K562 (cell line): ENCODE data around the gene VDR. TPM values are rescaled to one million over a fixed set of nuclear protein-coding genes. Genes with fewer than 3 reads are reported as not detected.

Source experiments
- ARHGAP35 ChIP-seq: fragments of 450-650 bp; IDR thresholded peaks from 2 replicates; pipeline ENCODE4 v1.6.1; 2018; ENCODE audit not compliant: partially characterized antibody
- ESRRA ChIP-seq: fragments of 450-650 bp; IDR thresholded peaks from 2 replicates; pipeline ENCODE4 v1.6.1; 2014; ENCODE audit warnings: low read depth, mild to moderate bottlenecking, moderate library complexity, borderline replicate concordance
- ETV1 ChIP-seq: fragments of 450-650 bp; conservative IDR thresholded peaks from 2 replicates; pipeline ENCODE4 v1.6.1; 2016; ENCODE audit warnings: missing genetic modification characterization, control low read depth, low read depth, missing compliant biosample characterization
- FOXK2 ChIP-seq, 2 experiments: fragments of 450-650 bp; IDR thresholded peaks in 1 of 2; conservative IDR thresholded peaks in 1 of 2; 2 replicates each; pipeline ENCODE4 v1.6.1; 2016; ENCODE audit warnings: low read depth in 2 of 2, mild to moderate bottlenecking in 1 of 2
- GABPA ChIP-seq: fragments of 200-800 bp; sonication (Bioruptor generic); conservative IDR thresholded peaks from 2 replicates; pipeline ENCODE4 v1.6.1; 2016; ENCODE audit warnings: low read depth, missing genetic modification characterization, missing compliant biosample characterization
- GTF2E2 ChIP-seq: fragments of 200-800 bp; sonication (Bioruptor generic); IDR thresholded peaks from 2 replicates; pipeline ENCODE4 v1.6.1; 2016; ENCODE audit warnings: missing genetic modification characterization, missing compliant biosample characterization
- RCOR1 ChIP-seq, 2 experiments: IDR thresholded peaks; 2 replicates each; pipeline ENCODE4 v1.6.1; 2012; ENCODE audit warnings: low read depth in 2 of 2, low read length in 2 of 2, borderline replicate concordance in 1 of 2, improper control_type of control experiment in 1 of 2
- RNF2 ChIP-seq: sonication (generic); IDR thresholded peaks from 2 replicates; pipeline ENCODE4 v1.6.1; 2016
- SMARCA4 ChIP-seq: fragments of 450-650 bp; IDR thresholded peaks from 2 replicates; pipeline ENCODE4 v1.6.1; 2016
- SMARCE1 ChIP-seq: fragments of 450-650 bp; IDR thresholded peaks from 2 replicates; pipeline ENCODE4 v1.7.1; 2016; ENCODE audit warnings: mild to moderate bottlenecking
- TCFL5 ChIP-seq: fragments of 250-450 bp; sonication (Bioruptor Pico); conservative IDR thresholded peaks from 2 replicates; pipeline ENCODE4 v1.6.1; 2021; ENCODE audit warnings: mild to moderate bottlenecking, moderate library complexity, matching md5 sums
- ZNF133 ChIP-seq: fragments of 250-450 bp; sonication (Bioruptor Pico); IDR thresholded peaks from 2 replicates; pipeline ENCODE4 v1.4.0; 2020; ENCODE audit warnings: mild to moderate bottlenecking
- polyA plus RNA-seq, 8 experiments: library from polyadenylated mRNA; depleted of rRNA in 4 of 8; stranded (reverse) in 5 of 8; unstranded in 3 of 8; fragments of >200 nt; fragmentation: Nextera tagmentation in 2 of 8; fragmentation: Illumina TruSeq in 1 of 8; extraction: Ambion mirVana in 2 of 8; extraction: Trizol in 1 of 8; gene quantifications; 2 replicates each; pipeline versions ENCODE4 v1.2.1 to v1.2.3, GENCODE V29; 2011 to 2014; ENCODE audit warnings: inconsistent platforms in 1 of 8, missing spikeins in 1 of 8
- total RNA-seq, 7 experiments: library from RNA; depleted of rRNA in 6 of 7; stranded (reverse); fragments of >200 nt in 6 of 7; fragmentation: Illumina TruSeq in 2 of 7; extraction: Trizol in 2 of 7; gene quantifications; 2 replicates each; pipeline versions ENCODE4 v1.2.1 to v1.2.3, GENCODE V29; 2011 to 2021; ENCODE audit warnings: low replicate concordance in 1 of 7
- TF ChIP-seq, protein P1 (sequence below): fragments of 450-650 bp; IDR thresholded peaks from 2 replicates; pipeline ENCODE4 v1.6.1; 2016; ENCODE audit warnings: mild to moderate bottlenecking, moderate library complexity
- TF ChIP-seq, protein P2 (sequence below): sonication (generic); formaldehyde crosslinking; IDR thresholded peaks from 2 replicates; pipeline ENCODE4 v1.9.0; 2022; ENCODE audit warnings: mild to moderate bottlenecking, missing genetic modification reagents
- TF ChIP-seq, protein P3 (sequence below): fragments of 450-650 bp; IDR thresholded peaks from 2 replicates; pipeline ENCODE4 v1.6.1; 2014; ENCODE audit warnings: low read depth, mild to moderate bottlenecking, moderate library complexity, borderline replicate concordance

Gene VDR
- total and polyA plus RNA-seq, 9 of the 15 experiments (the other 6 are each of a cell fraction or from before 2014, with no cell fraction given): 0.61 to 4.8 (median 2.0) TPM

DNA sequence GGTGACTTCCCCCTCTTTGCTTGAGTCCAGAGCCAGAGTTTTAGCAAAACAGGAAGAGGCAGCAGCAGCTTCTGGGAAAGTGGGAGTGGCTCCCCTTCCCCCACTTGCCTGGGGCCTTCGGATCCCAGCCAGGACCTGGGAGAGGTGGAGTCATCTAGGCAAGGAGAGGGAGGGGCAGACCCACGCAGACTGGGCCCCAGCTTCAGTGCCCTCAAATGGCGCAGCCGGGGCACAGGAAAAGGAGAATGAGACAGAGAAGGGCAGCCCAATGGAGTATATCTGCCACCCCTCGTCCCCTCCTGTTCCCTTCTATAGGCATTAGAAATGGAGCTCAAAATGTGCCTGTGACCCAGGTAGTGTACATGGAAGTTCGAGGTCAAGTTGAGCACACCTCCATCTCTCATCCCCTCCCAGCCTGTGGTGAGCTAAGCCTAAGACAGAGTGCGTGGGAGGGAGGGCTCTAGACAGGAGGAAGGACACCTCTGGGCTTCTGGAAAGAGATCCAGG lies 75.8 kb downstream of the VDR start (continued):
- TF ChIP-seq, protein P1, sequence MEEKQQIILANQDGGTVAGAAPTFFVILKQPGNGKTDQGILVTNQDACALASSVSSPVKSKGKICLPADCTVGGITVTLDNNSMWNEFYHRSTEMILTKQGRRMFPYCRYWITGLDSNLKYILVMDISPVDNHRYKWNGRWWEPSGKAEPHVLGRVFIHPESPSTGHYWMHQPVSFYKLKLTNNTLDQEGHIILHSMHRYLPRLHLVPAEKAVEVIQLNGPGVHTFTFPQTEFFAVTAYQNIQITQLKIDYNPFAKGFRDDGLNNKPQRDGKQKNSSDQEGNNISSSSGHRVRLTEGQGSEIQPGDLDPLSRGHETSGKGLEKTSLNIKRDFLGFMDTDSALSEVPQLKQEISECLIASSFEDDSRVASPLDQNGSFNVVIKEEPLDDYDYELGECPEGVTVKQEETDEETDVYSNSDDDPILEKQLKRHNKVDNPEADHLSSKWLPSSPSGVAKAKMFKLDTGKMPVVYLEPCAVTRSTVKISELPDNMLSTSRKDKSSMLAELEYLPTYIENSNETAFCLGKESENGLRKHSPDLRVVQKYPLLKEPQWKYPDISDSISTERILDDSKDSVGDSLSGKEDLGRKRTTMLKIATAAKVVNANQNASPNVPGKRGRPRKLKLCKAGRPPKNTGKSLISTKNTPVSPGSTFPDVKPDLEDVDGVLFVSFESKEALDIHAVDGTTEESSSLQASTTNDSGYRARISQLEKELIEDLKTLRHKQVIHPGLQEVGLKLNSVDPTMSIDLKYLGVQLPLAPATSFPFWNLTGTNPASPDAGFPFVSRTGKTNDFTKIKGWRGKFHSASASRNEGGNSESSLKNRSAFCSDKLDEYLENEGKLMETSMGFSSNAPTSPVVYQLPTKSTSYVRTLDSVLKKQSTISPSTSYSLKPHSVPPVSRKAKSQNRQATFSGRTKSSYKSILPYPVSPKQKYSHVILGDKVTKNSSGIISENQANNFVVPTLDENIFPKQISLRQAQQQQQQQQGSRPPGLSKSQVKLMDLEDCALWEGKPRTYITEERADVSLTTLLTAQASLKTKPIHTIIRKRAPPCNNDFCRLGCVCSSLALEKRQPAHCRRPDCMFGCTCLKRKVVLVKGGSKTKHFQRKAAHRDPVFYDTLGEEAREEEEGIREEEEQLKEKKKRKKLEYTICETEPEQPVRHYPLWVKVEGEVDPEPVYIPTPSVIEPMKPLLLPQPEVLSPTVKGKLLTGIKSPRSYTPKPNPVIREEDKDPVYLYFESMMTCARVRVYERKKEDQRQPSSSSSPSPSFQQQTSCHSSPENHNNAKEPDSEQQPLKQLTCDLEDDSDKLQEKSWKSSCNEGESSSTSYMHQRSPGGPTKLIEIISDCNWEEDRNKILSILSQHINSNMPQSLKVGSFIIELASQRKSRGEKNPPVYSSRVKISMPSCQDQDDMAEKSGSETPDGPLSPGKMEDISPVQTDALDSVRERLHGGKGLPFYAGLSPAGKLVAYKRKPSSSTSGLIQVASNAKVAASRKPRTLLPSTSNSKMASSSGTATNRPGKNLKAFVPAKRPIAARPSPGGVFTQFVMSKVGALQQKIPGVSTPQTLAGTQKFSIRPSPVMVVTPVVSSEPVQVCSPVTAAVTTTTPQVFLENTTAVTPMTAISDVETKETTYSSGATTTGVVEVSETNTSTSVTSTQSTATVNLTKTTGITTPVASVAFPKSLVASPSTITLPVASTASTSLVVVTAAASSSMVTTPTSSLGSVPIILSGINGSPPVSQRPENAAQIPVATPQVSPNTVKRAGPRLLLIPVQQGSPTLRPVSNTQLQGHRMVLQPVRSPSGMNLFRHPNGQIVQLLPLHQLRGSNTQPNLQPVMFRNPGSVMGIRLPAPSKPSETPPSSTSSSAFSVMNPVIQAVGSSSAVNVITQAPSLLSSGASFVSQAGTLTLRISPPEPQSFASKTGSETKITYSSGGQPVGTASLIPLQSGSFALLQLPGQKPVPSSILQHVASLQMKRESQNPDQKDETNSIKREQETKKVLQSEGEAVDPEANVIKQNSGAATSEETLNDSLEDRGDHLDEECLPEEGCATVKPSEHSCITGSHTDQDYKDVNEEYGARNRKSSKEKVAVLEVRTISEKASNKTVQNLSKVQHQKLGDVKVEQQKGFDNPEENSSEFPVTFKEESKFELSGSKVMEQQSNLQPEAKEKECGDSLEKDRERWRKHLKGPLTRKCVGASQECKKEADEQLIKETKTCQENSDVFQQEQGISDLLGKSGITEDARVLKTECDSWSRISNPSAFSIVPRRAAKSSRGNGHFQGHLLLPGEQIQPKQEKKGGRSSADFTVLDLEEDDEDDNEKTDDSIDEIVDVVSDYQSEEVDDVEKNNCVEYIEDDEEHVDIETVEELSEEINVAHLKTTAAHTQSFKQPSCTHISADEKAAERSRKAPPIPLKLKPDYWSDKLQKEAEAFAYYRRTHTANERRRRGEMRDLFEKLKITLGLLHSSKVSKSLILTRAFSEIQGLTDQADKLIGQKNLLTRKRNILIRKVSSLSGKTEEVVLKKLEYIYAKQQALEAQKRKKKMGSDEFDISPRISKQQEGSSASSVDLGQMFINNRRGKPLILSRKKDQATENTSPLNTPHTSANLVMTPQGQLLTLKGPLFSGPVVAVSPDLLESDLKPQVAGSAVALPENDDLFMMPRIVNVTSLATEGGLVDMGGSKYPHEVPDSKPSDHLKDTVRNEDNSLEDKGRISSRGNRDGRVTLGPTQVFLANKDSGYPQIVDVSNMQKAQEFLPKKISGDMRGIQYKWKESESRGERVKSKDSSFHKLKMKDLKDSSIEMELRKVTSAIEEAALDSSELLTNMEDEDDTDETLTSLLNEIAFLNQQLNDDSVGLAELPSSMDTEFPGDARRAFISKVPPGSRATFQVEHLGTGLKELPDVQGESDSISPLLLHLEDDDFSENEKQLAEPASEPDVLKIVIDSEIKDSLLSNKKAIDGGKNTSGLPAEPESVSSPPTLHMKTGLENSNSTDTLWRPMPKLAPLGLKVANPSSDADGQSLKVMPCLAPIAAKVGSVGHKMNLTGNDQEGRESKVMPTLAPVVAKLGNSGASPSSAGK: peak; percentile 49; the same call in 1 of the 2 replicates
- TF ChIP-seq ESRRA (peak; percentile 80), RCOR1 (IDR thresholded peaks at IDR 0.05; ENCODE audit: borderline replicate concordance in 1 of 2, low read depth in 2 of 2, low read length in 2 of 2) (peak in 1 of 2 experiments; percentile 39; a peak in 1 of 4 replicates), GTF2E2 (tag) (no peak), ETV1 (tag) (0 out of 2 replicates have a peak, but pooled peaks have one; percentile 27), ZNF133 (CRISPR knock-in tag) (no peak), SMARCE1 (peak; percentile 44; the same call in 1 of the 2 replicates), ARHGAP35 (no peak), RNF2 (peak; percentile 49; the same call in 1 of the 2 replicates), SMARCA4 (peak; percentile 51), TCFL5 (no peak), FOXK2 (conservative IDR thresholded peaks at IDR 0.05 in 1 of 2, IDR thresholded peaks at IDR 0.05 in 1 of 2; ENCODE audit: low read depth in 2 of 2) (peak in 1 of 2 experiments; percentile 26; a peak in 1 of 4 replicates), GABPA (tag) (0 out of 2 replicates have a peak, but pooled peaks have one; percentile 45)
- TF ChIP-seq, protein P2, sequence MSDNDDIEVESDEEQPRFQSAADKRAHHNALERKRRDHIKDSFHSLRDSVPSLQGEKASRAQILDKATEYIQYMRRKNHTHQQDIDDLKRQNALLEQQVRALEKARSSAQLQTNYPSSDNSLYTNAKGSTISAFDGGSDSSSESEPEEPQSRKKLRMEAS (CRISPR knock-in tag): peak; percentile 34; the same call in 1 of the 2 replicates
- TF ChIP-seq, protein P3, sequence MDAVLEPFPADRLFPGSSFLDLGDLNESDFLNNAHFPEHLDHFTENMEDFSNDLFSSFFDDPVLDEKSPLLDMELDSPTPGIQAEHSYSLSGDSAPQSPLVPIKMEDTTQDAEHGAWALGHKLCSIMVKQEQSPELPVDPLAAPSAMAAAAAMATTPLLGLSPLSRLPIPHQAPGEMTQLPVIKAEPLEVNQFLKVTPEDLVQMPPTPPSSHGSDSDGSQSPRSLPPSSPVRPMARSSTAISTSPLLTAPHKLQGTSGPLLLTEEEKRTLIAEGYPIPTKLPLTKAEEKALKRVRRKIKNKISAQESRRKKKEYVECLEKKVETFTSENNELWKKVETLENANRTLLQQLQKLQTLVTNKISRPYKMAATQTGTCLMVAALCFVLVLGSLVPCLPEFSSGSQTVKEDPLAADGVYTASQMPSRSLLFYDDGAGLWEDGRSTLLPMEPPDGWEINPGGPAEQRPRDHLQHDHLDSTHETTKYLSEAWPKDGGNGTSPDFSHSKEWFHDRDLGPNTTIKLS: peak; percentile 43; the same call in 1 of the 2 replicates
